MM.1S (cell line): ENCODE data around the gene KCNQ1.

Source experiments
- DNase-seq: peaks from one replicate; pipeline ENCODE4 v3.0.0-alpha.2; 2015
- H2AFZ ChIP-seq: fragments of 300-600 bp; sonication (generic); 2 replicates; pipeline ENCODE4 v1.6.0; 2016; ENCODE audit warnings: antibody characterized with exemption, low read length
- H3F3A ChIP-seq: fragments of 300-600 bp; sonication (generic); 2 replicates; pipeline ENCODE4 v1.6.1; 2016; ENCODE audit warnings: mild to moderate bottlenecking, antibody characterized with exemption, low read length, moderate library complexity, mixed read lengths; ENCODE audit not compliant: insufficient read depth
- H3K27ac ChIP-seq: fragments of 300-600 bp; sonication (generic); 2 replicates; pipeline ENCODE4 v1.5.1; 2016; ENCODE audit warnings: mild to moderate bottlenecking, low read length
- H3K27me3 ChIP-seq: fragments of 300-600 bp; sonication (generic); replicated peaks from 2 replicates; pipeline ENCODE4 v1.6.0; 2016; ENCODE audit warnings: low read length; ENCODE audit not compliant: insufficient read depth
- H3K36me3 ChIP-seq: fragments of 300-600 bp; sonication (generic); replicated peaks from 2 replicates; pipeline ENCODE4 v1.6.1; 2016; ENCODE audit warnings: mild to moderate bottlenecking, low read length, mixed read lengths; ENCODE audit not compliant: insufficient read depth
- H3K4me1 ChIP-seq: fragments of 300-600 bp; sonication (generic); 2 replicates; pipeline ENCODE4 v1.6.1; 2016; ENCODE audit warnings: low read length, mixed read lengths
- H3K4me2 ChIP-seq: fragments of 300-600 bp; sonication (generic); 2 replicates; pipeline ENCODE4 v1.6.0; 2016; ENCODE audit warnings: low read depth, low read length
- H3K4me3 ChIP-seq: fragments of 300-600 bp; sonication (generic); 2 replicates; pipeline ENCODE4 v1.5.1; 2016; ENCODE audit warnings: low read length, mixed read lengths
- H3K79me2 ChIP-seq: fragments of 300-600 bp; sonication (generic); 2 replicates; pipeline ENCODE4 v1.6.1; 2016; ENCODE audit warnings: mixed run types, low read length, mixed read lengths
- H3K9ac ChIP-seq: fragments of 300-600 bp; sonication (generic); 2 replicates; pipeline ENCODE4 v1.6.1; 2016; ENCODE audit warnings: low read length, mixed read lengths
- H3K9me2 ChIP-seq: fragments of 300-600 bp; sonication (generic); replicated peaks from 2 replicates; pipeline ENCODE4 v1.6.1; 2016; ENCODE audit warnings: mild to moderate bottlenecking, low read length, mixed read lengths; ENCODE audit not compliant: insufficient read depth
- H3K9me3 ChIP-seq: fragments of 300-600 bp; sonication (generic); replicated peaks from 2 replicates; pipeline ENCODE4 v1.6.1; 2016; ENCODE audit warnings: mild to moderate bottlenecking, low read length, mixed read lengths; ENCODE audit not compliant: insufficient read depth
- H4K20me1 ChIP-seq: fragments of 300-600 bp; sonication (generic); 2 replicates; pipeline ENCODE4 v1.6.1; 2016; ENCODE audit warnings: mild to moderate bottlenecking, low read length, moderate library complexity, mixed read lengths; ENCODE audit not compliant: insufficient read depth
- EZH2 ChIP-seq: fragments of 300-600 bp; sonication (generic); optimal IDR thresholded peaks from 2 replicates; pipeline ENCODE3; 2017; ENCODE audit warnings: low read depth, mild to moderate bottlenecking, antibody characterized with exemption, low read length, mixed read lengths
- EZH2phosphoT487 ChIP-seq: fragments of 300-600 bp; sonication (generic); IDR thresholded peaks from 2 replicates; pipeline ENCODE4 v1.6.1; 2018; ENCODE audit warnings: antibody characterized with exemption, low read length
- TF ChIP-seq, protein P1 (sequence below): fragments of 300-600 bp; sonication (generic); IDR thresholded peaks from 2 replicates; pipeline ENCODE4 v1.5.1; 2016; ENCODE audit warnings: antibody characterized with exemption, low read length, mixed read lengths

The KCNQ1 gene

GRCh38 chr11:2531277-2531986 is 86.6 kb downstream of the KCNQ1 start:
- Histone ChIP-seq H3K4me1 (peaks cover 19% of the 10 kb centered on the region), H3K27ac (no peak overlapping the region), H3K4me2 (no peak overlapping the region), H2AFZ (no peak overlapping the region), H3K9me3 (no peaks in the 10 kb centered on the region), H3K9ac (no peak overlapping the region), H3K9me2 (no peaks in the 10 kb centered on the region), H3K36me3 (no peaks in the 10 kb centered on the region), H3K4me3 (no peak overlapping the region), H3K79me2 (peaks cover 14% of the 10 kb centered on the region), H4K20me1 (peaks cover 8% of the 10 kb centered on the region; the same call in 1 of the 2 replicates), H3K27me3 (no peaks in the 10 kb centered on the region), H3F3A (no peaks in the 10 kb centered on the region; the same call in 1 of the 2 replicates)
- TF ChIP-seq, protein P1, sequence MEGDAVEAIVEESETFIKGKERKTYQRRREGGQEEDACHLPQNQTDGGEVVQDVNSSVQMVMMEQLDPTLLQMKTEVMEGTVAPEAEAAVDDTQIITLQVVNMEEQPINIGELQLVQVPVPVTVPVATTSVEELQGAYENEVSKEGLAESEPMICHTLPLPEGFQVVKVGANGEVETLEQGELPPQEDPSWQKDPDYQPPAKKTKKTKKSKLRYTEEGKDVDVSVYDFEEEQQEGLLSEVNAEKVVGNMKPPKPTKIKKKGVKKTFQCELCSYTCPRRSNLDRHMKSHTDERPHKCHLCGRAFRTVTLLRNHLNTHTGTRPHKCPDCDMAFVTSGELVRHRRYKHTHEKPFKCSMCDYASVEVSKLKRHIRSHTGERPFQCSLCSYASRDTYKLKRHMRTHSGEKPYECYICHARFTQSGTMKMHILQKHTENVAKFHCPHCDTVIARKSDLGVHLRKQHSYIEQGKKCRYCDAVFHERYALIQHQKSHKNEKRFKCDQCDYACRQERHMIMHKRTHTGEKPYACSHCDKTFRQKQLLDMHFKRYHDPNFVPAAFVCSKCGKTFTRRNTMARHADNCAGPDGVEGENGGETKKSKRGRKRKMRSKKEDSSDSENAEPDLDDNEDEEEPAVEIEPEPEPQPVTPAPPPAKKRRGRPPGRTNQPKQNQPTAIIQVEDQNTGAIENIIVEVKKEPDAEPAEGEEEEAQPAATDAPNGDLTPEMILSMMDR = peak; percentile 91
- TF ChIP-seq EZH2 (no peak), EZH2phosphoT487 (no peak)
- peak; percentile 44 for DNase-seq

- H3K27me3 ChIP-seq = no peaks in the 10 kb centered on the region
- H3K79me2 ChIP-seq = peaks cover 14% of the 10 kb centered on the region
Observed at GRCh38 chr11:2531987-2532703, 87.3 kb downstream of the KCNQ1 start.

DNA sequence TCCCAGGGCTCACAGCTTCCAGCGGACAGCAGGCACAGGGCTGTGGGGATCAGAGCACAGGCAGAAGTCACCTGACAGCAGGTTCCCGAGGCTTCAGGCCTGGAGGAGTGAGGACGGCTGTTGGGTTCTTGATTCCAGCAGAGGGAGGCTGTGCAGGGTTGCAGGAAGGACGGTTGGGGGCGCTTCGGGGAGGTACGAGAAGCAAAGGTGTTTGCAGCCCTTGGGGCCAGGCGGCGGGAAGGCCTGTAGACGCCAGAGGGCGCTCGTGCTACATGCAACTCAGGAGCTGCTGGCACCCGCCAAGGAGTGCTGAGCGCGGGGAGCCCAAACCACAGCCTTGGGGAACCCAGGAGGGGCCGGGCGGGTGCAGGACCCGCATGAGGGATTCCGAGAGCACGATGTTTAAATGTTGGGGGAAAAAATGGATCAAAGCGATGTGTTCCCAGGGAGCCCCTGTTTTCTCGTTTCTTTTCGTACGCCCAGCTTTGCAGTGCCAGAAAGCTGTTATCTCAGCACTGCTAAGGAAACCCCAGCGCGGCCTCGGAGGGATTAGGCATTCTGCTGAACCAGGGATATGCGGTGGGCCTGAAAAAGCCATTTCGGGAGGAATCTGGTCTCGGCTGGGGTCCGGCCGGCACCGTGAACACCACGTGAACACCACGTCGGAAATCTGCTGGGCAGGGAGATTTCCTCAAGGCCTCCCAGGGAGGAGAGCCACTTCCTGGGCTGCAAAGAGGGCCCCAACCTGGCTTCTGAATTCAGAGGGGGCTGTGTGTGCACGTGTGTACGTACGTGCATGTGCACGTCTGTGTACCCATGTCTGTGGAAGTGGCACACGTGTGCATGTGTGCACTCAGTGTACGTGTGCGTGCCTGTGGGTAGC is 88.1 kb downstream of the KCNQ1 start:
- H3K9me3 ChIP-seq = no peaks in the 10 kb centered on the region
- no peak overlapping the region for H2AFZ ChIP-seq
- H3K4me2 ChIP-seq = peak overlapping the region; percentile 37; the same call in 1 of the 2 replicates
- H3F3A ChIP-seq = no peaks in the 10 kb centered on the region
- no peaks in the 10 kb centered on the region for H3K27me3 ChIP-seq
- no peaks in the 10 kb centered on the region for H3K36me3 ChIP-seq
- H3K4me3 ChIP-seq = no peak overlapping the region
- peaks cover 8% of the 10 kb centered on the region; the same call in 1 of the 2 replicates for H4K20me1 ChIP-seq
- H3K79me2 ChIP-seq = peaks cover 13% of the 10 kb centered on the region
- peak overlapping the region; percentile 32; the same call in 1 of the 2 replicates for H3K27ac ChIP-seq
- peaks cover 8% of the 10 kb centered on the region; the same call in 1 of the 2 replicates for H3K4me1 ChIP-seq
- H3K9me2 ChIP-seq = no peaks in the 10 kb centered on the region
- DNase-seq = peak; percentile 88
- no peak overlapping the region for H3K9ac ChIP-seq
- TF ChIP-seq EZH2 (no peak), EZH2phosphoT487 (no peak)
- TF ChIP-seq, protein P1 = peak; percentile 99

More at GRCh38 chr11:2531987-2532703, 87.3 kb downstream of the KCNQ1 start:
- Histone ChIP-seq H3K4me3 (no peak overlapping the region), H3F3A (no peaks in the 10 kb centered on the region; the same call in 1 of the 2 replicates), H3K9me3 (no peaks in the 10 kb centered on the region), H3K27ac (no peak overlapping the region), H2AFZ (no peak overlapping the region), H3K36me3 (no peaks in the 10 kb centered on the region), H3K9ac (no peak overlapping the region), H4K20me1 (peaks cover 8% of the 10 kb centered on the region; the same call in 1 of the 2 replicates), H3K4me1 (peaks cover 14% of the 10 kb centered on the region), H3K4me2 (no peak overlapping the region), H3K9me2 (no peaks in the 10 kb centered on the region)
- TF ChIP-seq EZH2phosphoT487 = no peak
- TF ChIP-seq EZH2 = no peak
- TF ChIP-seq, protein P1 = no peak
- DNase-seq = no peak
